ENCODE data around the gene RYR2. TPM values are rescaled to one million over a fixed set of nuclear protein-coding genes. Genes with fewer than 3 reads are reported as not detected.

RYR2 gene
- total RNA-seq, 1 donor from 2014 or later: 5.4 TPM

- Mint-ChIP-seq H3K27ac (ENCODE audit: unreplicated experiment) (no peak overlapping the region), H3K27me3 (ENCODE audit: unreplicated experiment) (no peaks in the 10 kb centered on the region), H3K4me1 (ENCODE audit: unreplicated experiment) (peaks cover 8% of the 10 kb centered on the region), H3K9me3 (ENCODE audit: unreplicated experiment) (no peaks in the 10 kb centered on the region), H3K36me3 (ENCODE audit: low read depth, unreplicated experiment) (no peaks in the 10 kb centered on the region), H3K4me3 (ENCODE audit: unreplicated experiment) (no peak overlapping the region)
- DNase-seq (ENCODE audit: low spot score): no peak
- TF ChIP-seq, protein P1, sequence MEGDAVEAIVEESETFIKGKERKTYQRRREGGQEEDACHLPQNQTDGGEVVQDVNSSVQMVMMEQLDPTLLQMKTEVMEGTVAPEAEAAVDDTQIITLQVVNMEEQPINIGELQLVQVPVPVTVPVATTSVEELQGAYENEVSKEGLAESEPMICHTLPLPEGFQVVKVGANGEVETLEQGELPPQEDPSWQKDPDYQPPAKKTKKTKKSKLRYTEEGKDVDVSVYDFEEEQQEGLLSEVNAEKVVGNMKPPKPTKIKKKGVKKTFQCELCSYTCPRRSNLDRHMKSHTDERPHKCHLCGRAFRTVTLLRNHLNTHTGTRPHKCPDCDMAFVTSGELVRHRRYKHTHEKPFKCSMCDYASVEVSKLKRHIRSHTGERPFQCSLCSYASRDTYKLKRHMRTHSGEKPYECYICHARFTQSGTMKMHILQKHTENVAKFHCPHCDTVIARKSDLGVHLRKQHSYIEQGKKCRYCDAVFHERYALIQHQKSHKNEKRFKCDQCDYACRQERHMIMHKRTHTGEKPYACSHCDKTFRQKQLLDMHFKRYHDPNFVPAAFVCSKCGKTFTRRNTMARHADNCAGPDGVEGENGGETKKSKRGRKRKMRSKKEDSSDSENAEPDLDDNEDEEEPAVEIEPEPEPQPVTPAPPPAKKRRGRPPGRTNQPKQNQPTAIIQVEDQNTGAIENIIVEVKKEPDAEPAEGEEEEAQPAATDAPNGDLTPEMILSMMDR (IDR thresholded peaks at IDR 0.05; ENCODE audit: unreplicated experiment): no peak
Measured at GRCh38 chr1:237166593-237167101, 124.7 kb downstream of the RYR2 start.

- no peaks in the 10 kb centered on the region for H3K9me3 Mint-ChIP-seq (ENCODE audit: unreplicated experiment)
- peaks cover 17% of the 10 kb centered on the region for H3K4me1 Mint-ChIP-seq (ENCODE audit: unreplicated experiment)
- H3K27me3 Mint-ChIP-seq (ENCODE audit: unreplicated experiment): no peaks in the 10 kb centered on the region
- no peak for DNase-seq (ENCODE audit: low spot score)
- H3K36me3 Mint-ChIP-seq (ENCODE audit: low read depth, unreplicated experiment): no peaks in the 10 kb centered on the region
- no peak overlapping the region for H3K27ac Mint-ChIP-seq (ENCODE audit: unreplicated experiment)
- TF ChIP-seq, protein P1 (IDR thresholded peaks at IDR 0.05; ENCODE audit: unreplicated experiment): no peak
- H3K4me3 Mint-ChIP-seq (ENCODE audit: unreplicated experiment): no peak overlapping the region
Measured at GRCh38 chr1:237170149-237170548, 128.2 kb downstream of the RYR2 start.

DNA sequence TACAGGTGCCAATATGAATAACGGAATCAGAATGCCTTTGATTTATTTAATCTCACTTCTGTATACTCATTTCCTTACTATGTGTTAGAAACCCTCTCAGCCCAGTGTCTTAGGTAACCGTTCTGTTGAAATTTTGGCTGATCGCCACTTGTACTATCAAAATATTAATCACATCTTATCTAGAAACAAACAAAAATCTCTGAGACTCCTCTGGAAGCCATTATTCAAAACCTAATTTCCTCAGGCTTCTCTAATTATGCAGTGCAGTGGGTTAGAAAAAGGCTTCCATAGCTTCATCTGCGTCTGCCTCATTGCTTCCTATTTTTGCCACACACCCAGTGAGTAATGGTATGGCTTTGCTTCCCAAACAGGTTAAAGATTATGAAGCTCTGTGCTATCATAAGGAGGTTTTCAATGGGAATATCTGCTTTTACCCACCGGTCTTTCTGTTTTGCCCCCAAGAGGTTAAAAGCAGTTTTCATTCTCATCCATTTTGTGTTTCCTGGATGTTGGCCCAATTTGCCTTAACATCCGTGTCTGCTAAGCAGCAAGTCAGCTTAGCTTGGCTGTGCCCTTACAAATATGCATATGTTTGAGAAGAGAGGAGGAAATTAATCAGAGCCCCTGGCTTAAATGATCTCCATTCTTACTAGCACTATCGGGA lies 129.6 kb downstream of the RYR2 start:
- TF ChIP-seq, protein P1 (IDR thresholded peaks at IDR 0.05; ENCODE audit: unreplicated experiment): no peak
- Mint-ChIP-seq H3K36me3 (ENCODE audit: low read depth, unreplicated experiment) (no peaks in the 10 kb centered on the region), H3K9me3 (ENCODE audit: unreplicated experiment) (no peaks in the 10 kb centered on the region), H3K27ac (ENCODE audit: unreplicated experiment) (no peak overlapping the region), H3K4me3 (ENCODE audit: unreplicated experiment) (no peak overlapping the region), H3K4me1 (ENCODE audit: unreplicated experiment) (peaks cover 17% of the 10 kb centered on the region), H3K27me3 (ENCODE audit: unreplicated experiment) (no peaks in the 10 kb centered on the region)
- DNase-seq (ENCODE audit: low spot score): no peak

- Mint-ChIP-seq H3K4me1 (ENCODE audit: unreplicated experiment) (peaks cover 17% of the 10 kb centered on the region), H3K9me3 (ENCODE audit: unreplicated experiment) (no peaks in the 10 kb centered on the region), H3K27ac (ENCODE audit: unreplicated experiment) (no peak overlapping the region), H3K4me3 (ENCODE audit: unreplicated experiment) (no peak overlapping the region), H3K36me3 (ENCODE audit: low read depth, unreplicated experiment) (no peaks in the 10 kb centered on the region), H3K27me3 (ENCODE audit: unreplicated experiment) (no peaks in the 10 kb centered on the region)
- DNase-seq (ENCODE audit: low spot score): no peak
- TF ChIP-seq, protein P1 (IDR thresholded peaks at IDR 0.05; ENCODE audit: unreplicated experiment): no peak
Measured at GRCh38 chr1:237172118-237172485, 130.1 kb downstream of the RYR2 start.

- Mint-ChIP-seq H3K4me1 (ENCODE audit: unreplicated experiment) (peaks cover under 1% of the 10 kb centered on the region), H3K4me3 (ENCODE audit: unreplicated experiment) (no peak overlapping the region), H3K36me3 (ENCODE audit: low read depth, unreplicated experiment) (no peaks in the 10 kb centered on the region), H3K27me3 (ENCODE audit: unreplicated experiment) (no peaks in the 10 kb centered on the region), H3K27ac (ENCODE audit: unreplicated experiment) (no peak overlapping the region), H3K9me3 (ENCODE audit: unreplicated experiment) (no peaks in the 10 kb centered on the region)
- TF ChIP-seq, protein P1 (IDR thresholded peaks at IDR 0.05; ENCODE audit: unreplicated experiment): no peak
- DNase-seq (ENCODE audit: low spot score): no peak
Measured at GRCh38 chr1:237179503-237179902, 137.5 kb downstream of the RYR2 start.

All from endothelial cell (in vitro differentiated cells).